H1 (cell line): ENCODE results near the gene QRICH1. TPM values are rescaled to one million over a fixed set of nuclear protein-coding genes. Genes with fewer than 3 reads are reported as not detected.
A peak's percentile ranks its signal among the peaks of the same experiment; 100 is the strongest.

Source experiments
- CTCF ChIA-PET: fragments of 300-600 bp; sonication (Branson Sonifier 250); formaldehyde crosslinking; loops from one replicate; lab custom pipeline; 2021; ENCODE audit not compliant: partially characterized antibody; lab: Charles Lee
- POLR2A ChIA-PET: fragments of 300-600 bp; sonication (Branson Sonifier 250); formaldehyde crosslinking; loops from one replicate; lab custom pipeline; 2021; ENCODE audit warnings: inconsistent platforms; ENCODE audit not compliant: partially characterized antibody; lab: Charles Lee
- DNase-seq, 2 experiments: peaks; one replicate each; pipeline versions ENCODE4 v3.0.0 to v3.0.0-alpha.2; 2010 to 2022; ENCODE audit warnings: low spot score in 2 of 2, low read depth in 1 of 2, mixed read lengths in 1 of 2
- FAIRE-seq: peaks from 2 replicates; lab custom pipeline; 2011; peaks lifted over from hg19 to GRCh38; lab: Jason Lieb, UNC
- H2AFZ ChIP-seq: 2 replicates; pipeline ENCODE4 v1.8.1; 2012; ENCODE audit warnings: low read length, inconsistent platforms
- H2AK5ac ChIP-seq: 2 replicates; pipeline ENCODE4 v1.6.1; 2013; ENCODE audit warnings: low read depth, low read length
- H2BK120ac ChIP-seq: replicated peaks from 2 replicates; pipeline ENCODE3; 2013; ENCODE audit warnings: low read depth, low read length, inconsistent platforms
- H2BK12ac ChIP-seq: 2 replicates; pipeline ENCODE4 v1.6.1; 2013; ENCODE audit warnings: low read depth, low read length
- H2BK15ac ChIP-seq: 2 replicates; pipeline ENCODE4 v1.6.1; 2013; ENCODE audit warnings: low read length
- H2BK20ac ChIP-seq: 2 replicates; pipeline ENCODE4 v1.6.1; 2013; ENCODE audit warnings: low read length
- H2BK5ac ChIP-seq: 2 replicates; pipeline ENCODE4 v1.6.1; 2013; ENCODE audit warnings: low read depth, low read length
- H3K14ac ChIP-seq: 2 replicates; pipeline ENCODE4 v1.6.1; 2013; ENCODE audit warnings: inconsistent platforms; ENCODE audit not compliant: insufficient read length
- H3K18ac ChIP-seq: 2 replicates; pipeline ENCODE4 v1.6.1; 2013; ENCODE audit warnings: low read length; ENCODE audit errors: extremely low read depth
- H3K23ac ChIP-seq: 2 replicates; pipeline ENCODE4 v1.6.1; 2013; ENCODE audit warnings: inconsistent platforms; ENCODE audit not compliant: insufficient read length
- H3K23me2 ChIP-seq: 2 replicates; pipeline ENCODE4 v1.6.1; 2013; ENCODE audit warnings: low read depth, low read length
- H3K27ac ChIP-seq: 2 replicates; pipeline ENCODE4 v1.6.1; 2011; ENCODE audit warnings: low read depth, low read length, inconsistent platforms
- H3K27me3 ChIP-seq, 4 experiments: replicated peaks in 1 of 4; 1 replicate in 1 of 4; 2 replicates in 3 of 4; pipeline versions ENCODE4 v1.6.1 to v1.8.1; 2011 to 2013; ENCODE audit warnings: low read length in 3 of 4, mild to moderate bottlenecking in 3 of 4, inconsistent platforms in 2 of 4, mixed read lengths in 2 of 4, moderate library complexity in 1 of 4; ENCODE audit not compliant: control insufficient read depth in 3 of 4, insufficient read depth in 3 of 4; ENCODE audit errors: extremely low read depth in 1 of 4
- H3K36me3 ChIP-seq, 4 experiments: 2 replicates each; pipeline versions ENCODE4 v1.6.1 to v1.8.1; 2011 to 2013; ENCODE audit warnings: mild to moderate bottlenecking in 4 of 4, low read length in 3 of 4, moderate library complexity in 2 of 4, control low read depth in 1 of 4, inconsistent platforms in 1 of 4; ENCODE audit not compliant: insufficient read depth in 4 of 4, control insufficient read depth in 2 of 4
- H3K4ac ChIP-seq: replicated peaks from 2 replicates; pipeline ENCODE3; 2013; ENCODE audit warnings: low read length, low read depth, mixed read lengths, inconsistent platforms; ENCODE audit not compliant: insufficient read length
- H3K4me1 ChIP-seq, 4 experiments: replicated peaks in 1 of 4; 1 replicate in 1 of 4; 2 replicates in 3 of 4; pipeline versions ENCODE4 v1.6.1 to v1.8.1; 2011 to 2013; ENCODE audit warnings: low read length in 3 of 4, inconsistent platforms in 2 of 4, mixed read lengths in 1 of 4; ENCODE audit not compliant: insufficient read depth in 4 of 4, control insufficient read depth in 3 of 4
- H3K4me2 ChIP-seq, 2 experiments: 2 replicates each; pipeline versions ENCODE4 v1.6.1 to v1.8.1; 2011 to 2013; ENCODE audit warnings: low read depth in 2 of 2, low read length in 2 of 2, control low read depth in 1 of 2, inconsistent platforms in 1 of 2, mild to moderate bottlenecking in 1 of 2; ENCODE audit not compliant: insufficient read depth in 1 of 2
- H3K4me3 ChIP-seq, 4 experiments: fragments of 200-600, 300-600 bp in 1 of 4; sonication (generic), shearing (Covaris generic), sonication (Bioruptor Twin) in 1 of 4; 2 replicates each; pipeline versions ENCODE4 v1.5.1 to v1.8.1; 2011 to 2016; ENCODE audit warnings: low read length in 4 of 4, low read depth in 3 of 4, control low read depth in 2 of 4, inconsistent platforms in 2 of 4, mild to moderate bottlenecking in 2 of 4, mixed read lengths in 1 of 4, moderate library complexity in 1 of 4; ENCODE audit not compliant: insufficient read depth in 2 of 4; ENCODE audit errors: extremely low read depth in 1 of 4
- H3K56ac ChIP-seq: replicated peaks from 2 replicates; pipeline ENCODE3; 2013; ENCODE audit warnings: low read depth, mild to moderate bottlenecking, mixed read lengths, low read length, inconsistent platforms; ENCODE audit not compliant: insufficient read length
- H3K79me1 ChIP-seq: 2 replicates; pipeline ENCODE4 v1.6.1; 2013; ENCODE audit warnings: low read depth, low read length, control low read depth
- H3K79me2 ChIP-seq, 2 experiments: 2 replicates each; pipeline versions ENCODE4 v1.6.1 to v1.8.1; 2012 to 2013; ENCODE audit warnings: low read length in 2 of 2, mild to moderate bottlenecking in 2 of 2, inconsistent platforms in 1 of 2; ENCODE audit not compliant: insufficient read depth in 2 of 2, control insufficient read depth in 1 of 2
- H3K9ac ChIP-seq, 4 experiments: replicated peaks in 1 of 4; 1 replicate in 1 of 4; 2 replicates in 3 of 4; pipeline versions ENCODE4 v1.6.1 to v1.8.1; 2011 to 2013; ENCODE audit warnings: low read depth in 3 of 4, low read length in 3 of 4, control low read depth in 2 of 4, mild to moderate bottlenecking in 2 of 4, moderate library complexity in 2 of 4, inconsistent platforms in 1 of 4; ENCODE audit errors: extremely low read depth in 1 of 4
- H3K9me3 ChIP-seq, 2 experiments: 2 replicates each; pipeline versions ENCODE4 v1.6.1 to v1.8.1; 2012 to 2013; ENCODE audit warnings: mild to moderate bottlenecking in 2 of 2, moderate library complexity in 2 of 2, control low read depth in 1 of 2, inconsistent platforms in 1 of 2, low read depth in 1 of 2, low read length in 1 of 2, mixed read lengths in 1 of 2; ENCODE audit not compliant: insufficient read depth in 2 of 2
- H4K20me1 ChIP-seq, 2 experiments: replicated peaks in 1 of 2; 2 replicates each; pipeline versions ENCODE3 to v1.8.1; 2011 to 2013; ENCODE audit warnings: inconsistent platforms in 2 of 2, low read length in 2 of 2, mild to moderate bottlenecking in 1 of 2; ENCODE audit not compliant: insufficient read depth in 2 of 2, control insufficient read depth in 1 of 2
- H4K5ac ChIP-seq: 2 replicates; pipeline ENCODE4 v1.6.1; 2013; ENCODE audit warnings: low read length, low read depth, mixed read lengths, inconsistent platforms; ENCODE audit not compliant: insufficient read length
- H4K8ac ChIP-seq: 2 replicates; pipeline ENCODE4 v1.8.0; 2013; ENCODE audit warnings: mild to moderate bottlenecking, moderate library complexity, low read length, inconsistent platforms; ENCODE audit not compliant: insufficient read depth; ENCODE audit errors: extremely low read depth
- H4K91ac ChIP-seq: replicated peaks from 2 replicates; pipeline ENCODE3; 2013; ENCODE audit warnings: low read length, mixed read lengths, inconsistent platforms; ENCODE audit not compliant: insufficient read length
- CTBP2 ChIP-seq: IDR thresholded peaks from 2 replicates; pipeline ENCODE4 v1.7.0; 2011; ENCODE audit warnings: borderline replicate concordance, mild to moderate bottlenecking, moderate library complexity, mixed read lengths, low read length; ENCODE audit not compliant: insufficient read depth, insufficient read length
- HDAC6 ChIP-seq: IDR thresholded peaks from one replicate; pipeline ENCODE4 v1.7.1; 2012; ENCODE audit warnings: low read depth, mild to moderate bottlenecking, inconsistent platforms, low read length, moderate library complexity
- POLR2AphosphoS5 ChIP-seq: IDR thresholded peaks from 2 replicates; pipeline ENCODE4 v1.6.1; 2011; ENCODE audit warnings: low read depth, low read length
- SAP30 ChIP-seq: fragments of 300-600 bp; sonication (generic); IDR thresholded peaks from 2 replicates; pipeline ENCODE4 v1.7.1; 2012; ENCODE audit warnings: low read length, moderate library complexity, mild to moderate bottlenecking, inconsistent platforms; ENCODE audit not compliant: insufficient read depth, insufficient replicate concordance
- WGBS, 2 experiments: shearing (Covaris generic) in 1 of 2; methylation state at CpG; one replicate each; pipeline versions ENCODE4 v1.1.6 to v1.1.7; 2013 to 2015; ENCODE audit warnings: low lambda C conversion rate in 2 of 2, mixed read lengths in 2 of 2, inconsistent platforms in 1 of 2, low coverage in 1 of 2, missing lambda C conversion rate in 1 of 2; ENCODE audit not compliant: insufficient replicate concordance in 2 of 2, insufficient coverage in 1 of 2, insufficient read length in 1 of 2; ENCODE audit errors: extremely low coverage in 1 of 2, missing lambda C conversion rate in 1 of 2; 5-methylcytosine and 5-hydroxymethylcytosine counted together
- polyA plus RNA-seq, 7 experiments: library from polyadenylated mRNA; depleted of rRNA in 3 of 7; stranded (reverse) in 5 of 7; unstranded in 2 of 7; fragments of >200 nt in 5 of 7; fragments of 200-250 nt in 2 of 7; gene quantifications; 1 replicate in 5 of 7; 2 replicates in 1 of 7; 4 replicates in 1 of 7; pipeline versions ENCODE4 v1.2.1 to v1.2.3, GENCODE V29; 2011 to 2013; ENCODE audit warnings: missing spikeins in 2 of 7, mixed read lengths in 2 of 7
- total RNA-seq: library from RNA; stranded (reverse); fragmentation: NEBNext Ultra II Directional; extraction: Animal tissue kit (Norgen Biotek cat#: 25700); gene quantifications from 2 replicates; pipeline ENCODE4 v1.2.1, GENCODE V29; 2021

QRICH1 gene
- total and polyA plus RNA-seq, 2 of the 8 experiments (the other 6 are each of a cell fraction or from before 2014, with no cell fraction given), result 128 to 142 TPM

GRCh38 chr3:49104052-49104426 is 10.2 kb upstream of the QRICH1 start:
- Histone ChIP-seq H3K4ac (peak overlapping the region; percentile 33), H3K36me3 (peaks cover 26 to 43% (median 36%) of the 10 kb centered on the region in 4 experiments), H3K9ac (peak overlapping the region; percentile 82 to 94 (median 92))

More at GRCh38 chr3:49104052-49104426, 10.2 kb upstream of the QRICH1 start:
- FAIRE-seq, result no peak
- CTCF ChIA-PET, result interaction anchor here (1.0 to 4.5 kb wide), 4 partner anchors 10 to 84 kb away, joined by 3 to 34 read pairs (median 6); partner anchors contain the start of genes QRICH1 and USP19
- Histone ChIP-seq H2AFZ (no peak overlapping the region), H3K4me3 (peak overlapping the region; percentile 82 to 87 (median 84)), H3K27ac (peak overlapping the region; percentile 96), H3K79me1 (no peaks in the 10 kb centered on the region; the same call in 1 of the 2 replicates), H3K14ac (no peak overlapping the region), H3K23me2 (peaks cover 8% of the 10 kb centered on the region), H3K23ac (no peak overlapping the region), H4K20me1 (peaks cover 4 to 7% of the 10 kb centered on the region in 2 experiments), H3K27me3 (no peaks in the 10 kb centered on the region), H3K79me2 (peaks cover 0 to 14% of the 10 kb centered on the region in 2 experiments; a peak in 2 of 4 replicates), H4K91ac (no peak overlapping the region), H2BK12ac (no peak overlapping the region), H2BK5ac (peak overlapping the region; percentile 97), H2BK20ac (no peak overlapping the region), H4K8ac (0 out of 2 replicates have a peak overlapping the region, but pooled peaks have one; percentile 93), H2BK15ac (no peak overlapping the region), H3K4me1 (peaks cover 0 to 9% (median 3%) of the 10 kb centered on the region in 4 experiments; a peak in 5 of 7 replicates), H3K4me2 (peak overlapping the region; percentile 78 to 79), H3K18ac (peak overlapping the region; percentile 52; the same call in 1 of the 2 replicates), H2AK5ac (no peak overlapping the region), H3K9me3 (no peaks in the 10 kb centered on the region), H3K56ac (peak overlapping the region; percentile 62), H4K5ac (peak overlapping the region; percentile 46), H2BK120ac (no peak overlapping the region)
- TF ChIP-seq HDAC6 (no peak), SAP30 (peak; percentile 81), POLR2AphosphoS5 (no peak), CTBP2 (no peak)
- POLR2A ChIA-PET, result interaction anchor here (0.6 to 27.9 kb wide), 12 partner anchors 5 to 115 kb away, joined by 3 to 508 read pairs (median 7); partner anchors contain the start of genes DALRD3, IMPDH2, LAMB2 and NDUFAF3
- DNase-seq, result no peak
- WGBS, 2 experiments, result 31% methylated on average over 8 of the region's 8 CpGs; no CpG with 5 or more reads in 1 of the 2 experiments
